PC-3 (cell line): ENCODE data around the gene CHSY1. TPM values are rescaled to one million over a fixed set of nuclear protein-coding genes. Genes with fewer than 3 reads are reported as not detected.

Experiments
- ATAC-seq: fragments of 200-7000 bp; cut with Tn5 transposase; 2 replicates; pipeline ENCODE4 v1.9.1; 2020; ENCODE audit warnings: mild to moderate bottlenecking, moderate library complexity
- BruUV-seq: library from RNA; stranded (reverse); fragments of 400-500 nt; replicated peaks from 2 replicates; lab custom pipeline; 2021; lab: Mats Ljungman, UMichigan
- CTCF ChIA-PET: fragments of 300-600 bp; sonication (Branson Sonifier 250); formaldehyde crosslinking; loops from one replicate; lab custom pipeline; 2022; ENCODE audit warnings: antibody characterized with exemption; lab: Charles Lee
- POLR2A ChIA-PET: fragments of 300-600 bp; sonication (Branson Sonifier 250); formaldehyde crosslinking; loops from one replicate; lab custom pipeline; 2022; ENCODE audit warnings: antibody characterized with exemption; ENCODE audit not compliant: unreplicated experiment; lab: Charles Lee
- DNase-seq: peaks from one replicate; pipeline ENCODE4 v3.0.0-alpha.2; 2015
- H2AFZ ChIP-seq: fragments of 300-600 bp; sonication (generic); 2 replicates; pipeline ENCODE4 v1.6.0; 2016; ENCODE audit warnings: antibody characterized with exemption, low read length
- H3F3A ChIP-seq: fragments of 300-600 bp; sonication (generic); one replicate; pipeline ENCODE4 v1.6.0; 2017; ENCODE audit warnings: antibody characterized with exemption, low read length, control low read depth, mild to moderate bottlenecking; ENCODE audit not compliant: unreplicated experiment
- H3K27ac ChIP-seq: fragments of 300-600 bp; sonication (generic); 2 replicates; pipeline ENCODE4 v1.5.1; 2016; ENCODE audit warnings: mild to moderate bottlenecking, low read length
- H3K27me3 ChIP-seq: fragments of 300-600 bp; sonication (generic); 2 replicates; pipeline ENCODE4 v1.6.1; 2016; ENCODE audit warnings: low read length, mixed read lengths
- H3K36me3 ChIP-seq: fragments of 300-600 bp; sonication (generic); 2 replicates; pipeline ENCODE4 v1.6.1; 2016; ENCODE audit warnings: low read depth, mixed run types, low read length, mixed read lengths
- H3K4me1 ChIP-seq: fragments of 300-600 bp; sonication (generic); 2 replicates; pipeline ENCODE4 v1.5.1; 2016; ENCODE audit warnings: low read length; ENCODE audit not compliant: insufficient read depth
- H3K4me2 ChIP-seq: fragments of 300-600 bp; sonication (generic); 2 replicates; pipeline ENCODE4 v1.6.0; 2016; ENCODE audit warnings: low read length
- H3K4me3 ChIP-seq: fragments of 300-600 bp; sonication (generic); 2 replicates; pipeline ENCODE4 v1.5.1; 2016; ENCODE audit warnings: mild to moderate bottlenecking, low read length, mixed read lengths
- H3K79me2 ChIP-seq: fragments of 300-600 bp; sonication (generic); 2 replicates; pipeline ENCODE4 v1.6.1; 2017; ENCODE audit warnings: low read length, mixed read lengths
- H3K9ac ChIP-seq: fragments of 300-600 bp; sonication (generic); 2 replicates; pipeline ENCODE4 v1.6.0; 2016; ENCODE audit warnings: mild to moderate bottlenecking, low read length
- H3K9me2 ChIP-seq: fragments of 300-600 bp; sonication (generic); replicated peaks from 2 replicates; pipeline ENCODE4 v1.6.1; 2016; ENCODE audit warnings: mixed run types, low read length, mixed read lengths
- H3K9me3 ChIP-seq: fragments of 300-600 bp; sonication (generic); 2 replicates; pipeline ENCODE4 v1.6.1; 2016; ENCODE audit warnings: low read length, mixed read lengths
- H4K20me1 ChIP-seq: fragments of 300-600 bp; sonication (generic); 2 replicates; pipeline ENCODE4 v1.6.1; 2016; ENCODE audit warnings: low read length, mixed read lengths
- CTCF ChIP-seq: fragments of 300-600 bp; sonication (generic); conservative IDR thresholded peaks from 2 replicates; pipeline ENCODE4 v1.5.1; 2017; ENCODE audit warnings: antibody characterized with exemption, low read depth, mild to moderate bottlenecking, low read length
- EZH2 ChIP-seq: fragments of 300-600 bp; sonication (generic); IDR thresholded peaks from one replicate; pipeline ENCODE4 v1.6.1; 2017; ENCODE audit warnings: antibody characterized with exemption, mild to moderate bottlenecking, low read length; ENCODE audit not compliant: unreplicated experiment
- EZH2phosphoT487 ChIP-seq: fragments of 300-600 bp; sonication (generic); IDR thresholded peaks from 2 replicates; pipeline ENCODE4 v1.6.1; 2018; ENCODE audit warnings: mild to moderate bottlenecking, antibody characterized with exemption, low read length, borderline replicate concordance
- intact Hi-C: fragments of 100-400 bp; cut with micrococcal nuclease; formaldehyde crosslinking; loops from 2 replicates; pipeline ENCODE4 v1.9.0; 2023
- total RNA-seq: library from RNA; depleted of rRNA; stranded (reverse); fragments of >200 nt; gene quantifications from 2 replicates; pipeline ENCODE4 v1.2.3, GENCODE V29; 2014

Gene CHSY1
- total RNA-seq, 1 experiment from 2014 or later: 13.8 TPM

- ATAC-seq (no peak), DNase-seq (no peak)
- H3K9ac ChIP-seq: no peak overlapping the region
- H3F3A ChIP-seq: no peaks in the 10 kb centered on the region
- H3K9me2 ChIP-seq: no peaks in the 10 kb centered on the region
- no peaks in the 10 kb centered on the region for H3K79me2 ChIP-seq
- no TSS peak for BruUV-seq
- intact Hi-C loops: no loop called here
- no peak overlapping the region for H3K4me3 ChIP-seq
- POLR2A ChIA-PET: no interaction called here
- H2AFZ ChIP-seq: no peak overlapping the region
- TF ChIP-seq EZH2: no peak
- no peak for TF ChIP-seq EZH2phosphoT487
- no peak for TF ChIP-seq CTCF
- no peaks in the 10 kb centered on the region for H3K27me3 ChIP-seq
- no peaks in the 10 kb centered on the region for H3K36me3 ChIP-seq
- no peaks in the 10 kb centered on the region for H3K9me3 ChIP-seq
- CTCF ChIA-PET: no interaction called here
- no peaks in the 10 kb centered on the region for H3K4me1 ChIP-seq
- H3K27ac ChIP-seq: no peak overlapping the region
- H4K20me1 ChIP-seq: no peaks in the 10 kb centered on the region
- no peak overlapping the region for H3K4me2 ChIP-seq
These were observed 103.5 kb downstream of the CHSY1 start for GRCh38 chr15:101148166-101148880.

DNA sequence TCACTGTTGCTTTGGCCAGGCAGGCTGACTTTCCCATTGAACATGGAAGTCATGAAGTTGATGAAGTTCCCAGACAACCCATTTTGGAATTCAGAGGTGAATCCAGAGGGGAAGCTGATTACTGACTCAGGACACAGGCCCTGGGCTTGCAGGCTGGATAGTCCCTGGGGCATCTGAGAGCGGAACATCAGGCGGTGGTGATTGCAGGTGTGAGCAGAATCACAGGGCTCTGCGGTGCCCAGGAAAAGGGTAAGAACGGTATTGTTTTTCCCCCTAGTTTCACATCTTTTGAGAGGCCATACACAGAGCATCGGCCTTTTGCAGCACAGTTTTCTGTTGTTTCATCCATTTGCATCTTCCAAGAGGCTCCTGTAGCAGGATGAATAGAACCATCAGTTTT lies 104.7 kb downstream of the CHSY1 start:
- Histone ChIP-seq H3K4me3 (no peak overlapping the region), H3K9me2 (no peaks in the 10 kb centered on the region), H3F3A (no peaks in the 10 kb centered on the region), H3K9ac (no peak overlapping the region), H3K79me2 (no peaks in the 10 kb centered on the region), H3K4me1 (no peaks in the 10 kb centered on the region), H4K20me1 (no peaks in the 10 kb centered on the region), H3K27ac (no peak overlapping the region), H3K36me3 (no peaks in the 10 kb centered on the region), H2AFZ (no peak overlapping the region), H3K9me3 (no peaks in the 10 kb centered on the region), H3K4me2 (no peak overlapping the region), H3K27me3 (no peaks in the 10 kb centered on the region)
- TF ChIP-seq CTCF: no peak
- no peak for TF ChIP-seq EZH2phosphoT487
- no peak for TF ChIP-seq EZH2
- CTCF ChIA-PET: no interaction called here
- intact Hi-C loops: no loop called here
- no peak for DNase-seq
- no peak for ATAC-seq
- BruUV-seq: no TSS peak
- POLR2A ChIA-PET: no interaction called here

DNA sequence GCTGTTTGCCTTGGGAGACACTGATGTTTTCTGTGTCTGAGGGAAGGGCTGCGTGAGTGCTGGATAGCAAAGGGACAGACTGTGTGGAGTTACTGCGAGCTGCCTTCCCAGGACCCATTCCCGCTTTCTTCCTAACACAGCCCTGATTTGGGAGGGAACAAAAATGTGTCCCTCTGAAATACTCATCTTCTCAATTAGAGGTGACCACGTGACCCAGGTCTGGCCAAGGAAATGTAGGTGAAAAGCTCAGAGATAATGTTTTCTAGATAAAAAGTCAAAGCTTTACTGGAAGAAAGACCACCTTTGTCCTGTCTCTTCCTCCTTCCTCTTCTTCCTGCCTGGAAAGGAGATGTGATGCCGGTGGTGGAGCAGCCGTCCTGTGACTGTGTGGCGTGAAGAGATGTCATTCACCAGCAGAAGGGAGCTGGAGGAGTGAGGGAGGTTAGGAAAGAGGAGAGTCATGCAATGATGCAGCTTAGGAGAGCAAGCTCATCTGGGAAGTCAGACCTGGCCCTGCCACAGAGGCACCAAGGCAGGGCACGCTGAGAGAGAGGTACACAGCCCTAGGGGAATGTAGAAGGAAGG lies 105.6 kb downstream of the CHSY1 start:
- Histone ChIP-seq H3K9ac (no peak overlapping the region), H3K27me3 (no peaks in the 10 kb centered on the region), H3K9me3 (no peaks in the 10 kb centered on the region), H2AFZ (no peak overlapping the region), H3K36me3 (no peaks in the 10 kb centered on the region), H3K79me2 (no peaks in the 10 kb centered on the region), H3K9me2 (no peaks in the 10 kb centered on the region), H3K4me2 (no peak overlapping the region), H3K4me3 (no peak overlapping the region), H4K20me1 (no peaks in the 10 kb centered on the region), H3K4me1 (no peaks in the 10 kb centered on the region), H3K27ac (no peak overlapping the region), H3F3A (no peaks in the 10 kb centered on the region)
- BruUV-seq: no TSS peak
- CTCF ChIA-PET: no interaction called here
- intact Hi-C loops: no loop called here
- DNase-seq: no peak
- POLR2A ChIA-PET: no interaction called here
- no peak for TF ChIP-seq EZH2
- no peak for TF ChIP-seq EZH2phosphoT487
- TF ChIP-seq CTCF: no peak
- ATAC-seq: no peak
